K562 (cell line): Measurements from ENCODE around the gene RXFP3. TPM values are rescaled to one million over a fixed set of nuclear protein-coding genes. Genes with fewer than 3 reads are reported as not detected.

Experiments
- ATAC-seq: fragments of 200-7000 bp; cut with Tn5 transposase; 3 replicates; pipeline ENCODE4 v1.9.1; 2020; ENCODE audit warnings: moderate library complexity
- BruUV-seq: library from RNA; stranded (reverse); fragments of 400-500 nt; replicated peaks from 2 replicates; lab custom pipeline; 2021; lab: Mats Ljungman, UMichigan
- CTCF ChIA-PET: fragments of 300-600 bp; formaldehyde crosslinking; extraction: SDS; loops from one replicate; lab custom pipeline; 2021; ENCODE audit warnings: low intra/inter-chr PET ratio; lab: Yijun Ruan, JAX
- POLR2A ChIA-PET: fragments of 300-600, 350-650 bp; sonication (Branson Sonifier 250); formaldehyde crosslinking; extraction: SDS; loops from one replicate; lab custom pipeline; 2021; ENCODE audit warnings: antibody characterized with exemption, inconsistent platforms; lab: Yijun Ruan, JAX
- DNase-seq, 4 experiments: peaks; one replicate each; pipeline versions ENCODE4 v3.0.0 to v3.0.0-alpha.2; 2011 to 2018; ENCODE audit warnings: low spot score in 3 of 4, mixed read lengths in 3 of 4; ENCODE audit errors: extremely low read depth in 1 of 4
- FAIRE-seq: peaks from 2 replicates; lab custom pipeline; 2011; peaks lifted over from hg19 to GRCh38; lab: Jason Lieb, UNC
- H2AFZ ChIP-seq: 2 replicates; pipeline ENCODE4 v1.6.0; 2011; ENCODE audit warnings: low read depth, low read length, control low read depth, inconsistent platforms
- H3K27ac ChIP-seq: fragments of 200-600 bp; 3 replicates; pipeline ENCODE4 v1.8.0; 2011; ENCODE audit warnings: low read depth, mild to moderate bottlenecking, control low read depth, inconsistent platforms, low read length, moderate library complexity, mixed read lengths; ENCODE audit errors: extremely low read depth
- H3K27me3 ChIP-seq, 2 experiments: fragments of 300-600 bp in 1 of 2; 2 replicates in 1 of 2; 3 replicates in 1 of 2; pipeline versions ENCODE4 v1.6.0 to v1.8.0; 2011; ENCODE audit warnings: inconsistent platforms in 2 of 2, low read length in 2 of 2, mild to moderate bottlenecking in 1 of 2, mixed read lengths in 1 of 2, moderate library complexity in 1 of 2; ENCODE audit not compliant: control insufficient read depth in 2 of 2, insufficient read depth in 2 of 2
- H3K36me3 ChIP-seq: fragments of 300-600 bp; 3 replicates; pipeline ENCODE4 v1.8.0; 2011; ENCODE audit warnings: mild to moderate bottlenecking, low read length, inconsistent platforms; ENCODE audit not compliant: control insufficient read depth, insufficient read depth
- H3K4me1 ChIP-seq, 2 experiments: fragments of 200-600 bp in 1 of 2; replicated peaks in 1 of 2; 2 replicates in 1 of 2; 3 replicates in 1 of 2; pipeline versions ENCODE4 v1.5.1 to v1.8.0; 2011; ENCODE audit warnings: inconsistent platforms in 2 of 2, low read length in 2 of 2, mild to moderate bottlenecking in 1 of 2, mixed read lengths in 1 of 2, moderate library complexity in 1 of 2; ENCODE audit not compliant: control insufficient read depth in 2 of 2, insufficient read depth in 2 of 2
- H3K4me2 ChIP-seq: 2 replicates; pipeline ENCODE4 v1.6.1; 2011; ENCODE audit warnings: low read length, control low read depth, inconsistent platforms, mixed read lengths; ENCODE audit not compliant: insufficient read depth
- H3K4me3 ChIP-seq: fragments of 200-600 bp; sonication (generic), shearing (Covaris generic); 2 replicates; pipeline ENCODE4 v1.5.1; 2016; ENCODE audit warnings: control low read depth, inconsistent platforms
- H3K79me2 ChIP-seq: fragments of 200-600 bp; 3 replicates; pipeline ENCODE4 v1.8.0; 2011; ENCODE audit warnings: low read length, inconsistent platforms; ENCODE audit not compliant: control insufficient read depth, insufficient read depth
- H3K9ac ChIP-seq, 2 experiments: 2 replicates each; pipeline versions ENCODE4 v1.6.0 to v1.6.1; 2011; ENCODE audit warnings: low read depth in 2 of 2, low read length in 2 of 2, control low read depth in 1 of 2, inconsistent platforms in 1 of 2, mild to moderate bottlenecking in 1 of 2, mixed read lengths in 1 of 2; ENCODE audit not compliant: insufficient read depth in 1 of 2
- H3K9me1 ChIP-seq: one replicate; pipeline ENCODE4 v1.6.0; 2011; ENCODE audit warnings: inconsistent platforms, mild to moderate bottlenecking, low read length, moderate library complexity; ENCODE audit not compliant: control insufficient read depth, insufficient read depth
- H3K9me3 ChIP-seq: replicated peaks from 2 replicates; pipeline ENCODE4 v1.5.1; 2011; ENCODE audit warnings: low read depth, low read length, inconsistent platforms; ENCODE audit not compliant: control insufficient read depth, insufficient read depth
- H4K20me1 ChIP-seq: replicated peaks from 2 replicates; pipeline ENCODE4 v1.6.1; 2011; ENCODE audit warnings: low read length, inconsistent platforms, mixed read lengths; ENCODE audit not compliant: control insufficient read depth, insufficient read depth
- FIP1L1 ChIP-seq: fragments of 200-400 bp; formaldehyde crosslinking; IDR thresholded peaks from 2 replicates; pipeline ENCODE4 v1.6.1; 2018; ENCODE audit warnings: mild to moderate bottlenecking, low read depth, low read length; ENCODE audit not compliant: poor library complexity, severe bottlenecking
- NFIC ChIP-seq: fragments of 450-650 bp; IDR thresholded peaks from 2 replicates; pipeline ENCODE4 v1.6.1; 2017; ENCODE audit warnings: mild to moderate bottlenecking, inconsistent platforms
- RFX5 ChIP-seq: IDR thresholded peaks from 2 replicates; pipeline ENCODE4 v1.6.1; 2011; ENCODE audit warnings: low read depth, mild to moderate bottlenecking, improper control_type of control experiment, low read length
- ZNF23 ChIP-seq: fragments of 250-450 bp; sonication (Bioruptor Pico); IDR thresholded peaks from 2 replicates; pipeline ENCODE4 v1.4.0; 2020; ENCODE audit warnings: mild to moderate bottlenecking
- WGBS: fragments of 100-300 bp; shearing (Covaris generic); methylation state at CpG from one replicate; pipeline ENCODE4 v1.1.6; 2016; ENCODE audit warnings: low coverage, mixed read lengths; ENCODE audit not compliant: insufficient coverage; ENCODE audit errors: missing lambda C conversion rate; 5-methylcytosine and 5-hydroxymethylcytosine counted together
- in situ Hi-C: fragments of 300-500 bp; cut with MboI; formaldehyde crosslinking; loops from 4 replicates; pipeline ENCODE4 v1.15.0; 2018; ENCODE audit warnings: inconsistent platforms, mixed read lengths
- intact Hi-C: fragments of 100-400 bp; cut with micrococcal nuclease; formaldehyde crosslinking; loops from 2 replicates; pipeline ENCODE4 v1.14.2; 2022
- polyA plus RNA-seq, 8 experiments: library from polyadenylated mRNA; depleted of rRNA in 4 of 8; stranded (reverse) in 5 of 8; unstranded in 3 of 8; fragments of >200 nt; fragmentation: Nextera tagmentation in 2 of 8; fragmentation: Illumina TruSeq in 1 of 8; extraction: Ambion mirVana in 2 of 8; extraction: Trizol in 1 of 8; gene quantifications; 2 replicates each; pipeline versions ENCODE4 v1.2.1 to v1.2.3, GENCODE V29; 2011 to 2014; ENCODE audit warnings: inconsistent platforms in 1 of 8, missing spikeins in 1 of 8
- total RNA-seq, 7 experiments: library from RNA; depleted of rRNA in 6 of 7; stranded (reverse); fragments of >200 nt in 6 of 7; fragmentation: Illumina TruSeq in 2 of 7; extraction: Trizol in 2 of 7; gene quantifications; 2 replicates each; pipeline versions ENCODE4 v1.2.1 to v1.2.3, GENCODE V29; 2011 to 2021; ENCODE audit warnings: low replicate concordance in 1 of 7
- TF ChIP-seq, protein P1 (sequence below): sonication (generic); formaldehyde crosslinking; IDR thresholded peaks from 2 replicates; pipeline ENCODE4 v1.8.1; 2023; ENCODE audit warnings: mild to moderate bottlenecking, missing genetic modification reagents

Gene RXFP3
- total and polyA plus RNA-seq, 9 of the 15 experiments (the other 6 are each of a cell fraction or from before 2014, with no cell fraction given), result not detected

- Histone ChIP-seq H3K4me3 (no peak overlapping the region), H3K4me1 (no peaks in the 10 kb centered on the region), H3K27me3 (peaks cover 22 to 25% of the 10 kb centered on the region in 2 experiments), H4K20me1 (no peaks in the 10 kb centered on the region), H3K36me3 (no peaks in the 10 kb centered on the region), H3K9me3 (no peaks in the 10 kb centered on the region), H3K9me1 (no peaks in the 10 kb centered on the region), H3K27ac (no peak overlapping the region), H3K9ac (no peak overlapping the region), H2AFZ (no peak overlapping the region), H3K79me2 (no peaks in the 10 kb centered on the region), H3K4me2 (no peak overlapping the region)
- POLR2A ChIA-PET, result no interaction called here
- intact Hi-C loops (no loop called here), in situ Hi-C loops (no loop called here)
- FAIRE-seq (no peak), DNase-seq (no peak), ATAC-seq (no peak)
- TF ChIP-seq, protein P1, sequence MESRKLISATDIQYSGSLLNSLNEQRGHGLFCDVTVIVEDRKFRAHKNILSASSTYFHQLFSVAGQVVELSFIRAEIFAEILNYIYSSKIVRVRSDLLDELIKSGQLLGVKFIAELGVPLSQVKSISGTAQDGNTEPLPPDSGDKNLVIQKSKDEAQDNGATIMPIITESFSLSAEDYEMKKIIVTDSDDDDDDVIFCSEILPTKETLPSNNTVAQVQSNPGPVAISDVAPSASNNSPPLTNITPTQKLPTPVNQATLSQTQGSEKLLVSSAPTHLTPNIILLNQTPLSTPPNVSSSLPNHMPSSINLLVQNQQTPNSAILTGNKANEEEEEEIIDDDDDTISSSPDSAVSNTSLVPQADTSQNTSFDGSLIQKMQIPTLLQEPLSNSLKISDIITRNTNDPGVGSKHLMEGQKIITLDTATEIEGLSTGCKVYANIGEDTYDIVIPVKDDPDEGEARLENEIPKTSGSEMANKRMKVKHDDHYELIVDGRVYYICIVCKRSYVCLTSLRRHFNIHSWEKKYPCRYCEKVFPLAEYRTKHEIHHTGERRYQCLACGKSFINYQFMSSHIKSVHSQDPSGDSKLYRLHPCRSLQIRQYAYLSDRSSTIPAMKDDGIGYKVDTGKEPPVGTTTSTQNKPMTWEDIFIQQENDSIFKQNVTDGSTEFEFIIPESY (CRISPR knock-in tag), result no peak
- no peak for TF ChIP-seq FIP1L1
- peak; percentile 20; the same call in 1 of the 2 replicates for TF ChIP-seq NFIC
- TF ChIP-seq RFX5, result no peak
- TF ChIP-seq ZNF23 (CRISPR knock-in tag), result no peak
- no TSS peak for BruUV-seq
- CTCF ChIA-PET, result no interaction called here
- 0% methylated on average over 5 of the region's 5 CpGs for WGBS
These were observed 43.5 kb upstream of the RXFP3 start for GRCh38 chr5:33892620-33893137.
